Panc1 (cell line): ENCODE measurements around the gene ADGRV1. TPM values are rescaled to one million over a fixed set of nuclear protein-coding genes. Genes with fewer than 3 reads are reported as not detected.
"Not testable (repeated sequence)": the region's sequence is repeated elsewhere in the genome, so short reads cannot be mapped to it uniquely, and the experiment has no call there.

Experiments used
- ATAC-seq: fragments of 200-7000 bp; cut with Tn5 transposase; 2 replicates; pipeline ENCODE4 v1.9.1; 2020; ENCODE audit warnings: mild to moderate bottlenecking, moderate library complexity
- BruUV-seq: library from RNA; stranded (reverse); fragments of 400-500 nt; replicated peaks from 2 replicates; lab custom pipeline; 2021; lab: Mats Ljungman, UMichigan
- CTCF ChIA-PET: fragments of 300-600 bp; sonication (Branson Sonifier 250); formaldehyde crosslinking; loops from one replicate; lab custom pipeline; 2022; ENCODE audit warnings: antibody characterized with exemption; lab: Charles Lee
- POLR2A ChIA-PET: fragments of 300-600 bp; sonication (Branson Sonifier 250); formaldehyde crosslinking; loops from one replicate; lab custom pipeline; 2022; ENCODE audit warnings: antibody characterized with exemption; lab: Charles Lee
- DNase-seq: peaks from one replicate; pipeline ENCODE4 v3.0.0-alpha.2; 2010; ENCODE audit warnings: low read depth, low spot score
- H3K27ac ChIP-seq: 2 replicates; pipeline ENCODE4 v1.5.1; 2011; ENCODE audit warnings: mild to moderate bottlenecking, low read length, inconsistent platforms
- H3K27me3 ChIP-seq: fragments of 200-500 bp; sonication (Bioruptor generic); 2 replicates; pipeline ENCODE4 v1.6.0; 2014; ENCODE audit warnings: low read length, inconsistent platforms; ENCODE audit not compliant: control insufficient read depth, insufficient read depth
- H3K36me3 ChIP-seq: fragments of 200-500 bp; sonication (Bioruptor generic); 2 replicates; pipeline ENCODE4 v1.5.1; 2014; ENCODE audit warnings: inconsistent platforms, mild to moderate bottlenecking, low read length, moderate library complexity; ENCODE audit not compliant: control insufficient read depth, insufficient read depth
- H3K4me1 ChIP-seq: 2 replicates; pipeline ENCODE4 v1.5.1; 2011; ENCODE audit warnings: inconsistent platforms, mild to moderate bottlenecking, low read length, moderate library complexity; ENCODE audit not compliant: control insufficient read depth, insufficient read depth
- H3K4me3 ChIP-seq, 2 experiments: 2 replicates each; pipeline ENCODE4 v1.5.1; 2011 to 2012; ENCODE audit warnings: low read depth in 2 of 2, low read length in 2 of 2, mild to moderate bottlenecking in 2 of 2, inconsistent platforms in 1 of 2, moderate library complexity in 1 of 2
- H3K9me3 ChIP-seq: fragments of 200-500 bp; sonication (Bioruptor generic); 2 replicates; pipeline ENCODE4 v1.5.1; 2014; ENCODE audit warnings: low read depth, mild to moderate bottlenecking, inconsistent platforms, low read length, moderate library complexity; ENCODE audit not compliant: control insufficient read depth, insufficient read depth
- POLR2AphosphoS5 ChIP-seq: IDR thresholded peaks from 2 replicates; pipeline ENCODE4 v1.6.1; 2012; ENCODE audit warnings: mild to moderate bottlenecking, low read depth, low read length, moderate library complexity
- SIN3A ChIP-seq: IDR thresholded peaks from 2 replicates; pipeline ENCODE4 v1.6.1; 2012; ENCODE audit warnings: low read depth, mild to moderate bottlenecking, low read length, moderate library complexity, borderline replicate concordance; ENCODE audit not compliant: insufficient read depth
- TCF7L2 ChIP-seq: IDR thresholded peaks from 2 replicates; pipeline ENCODE4 v1.6.1; 2011; ENCODE audit warnings: mild to moderate bottlenecking, low read depth, low read length, inconsistent platforms
- in situ Hi-C: cut with HindIII; loops from 2 replicates; pipeline ENCODE4 v1.10.0; 2016; ENCODE audit warnings: low sequenced_read_pairs, low pct_unique_long_range_greater_than_20kb
- intact Hi-C: fragments of 100-400 bp; cut with micrococcal nuclease; formaldehyde crosslinking; loops from one replicate; pipeline ENCODE4 v1.10.0; 2022; ENCODE audit not compliant: unreplicated experiment
- total RNA-seq: library from RNA; stranded (reverse); gene quantifications from one replicate; pipeline ENCODE4 v1.2.1, GENCODE V29; 2021; ENCODE audit not compliant: unreplicated experiment
- TF ChIP-seq, protein P1 (sequence below): fragments of 450-650 bp; IDR thresholded peaks from 2 replicates; pipeline ENCODE4 v1.5.1; 2017; ENCODE audit warnings: mild to moderate bottlenecking

The ADGRV1 gene
- total RNA-seq, 1 experiment from 2014 or later, result 0.49 TPM

GRCh38 chr5:91033370-91033769 is 474.8 kb downstream of the ADGRV1 start:
- no peak for DNase-seq
- no peak overlapping the region for H3K4me3 ChIP-seq
- no peak for ATAC-seq
- BruUV-seq, result no TSS peak
- ChIA-PET POLR2A (no interaction called here), CTCF (no interaction called here)
- in situ Hi-C loops (no loop called here), intact Hi-C loops (no loop called here)
- no peaks in the 10 kb centered on the region for H3K36me3 ChIP-seq
- TF ChIP-seq POLR2AphosphoS5 (no peak), SIN3A (no peak), TCF7L2 (no peak)
- TF ChIP-seq, protein P1, sequence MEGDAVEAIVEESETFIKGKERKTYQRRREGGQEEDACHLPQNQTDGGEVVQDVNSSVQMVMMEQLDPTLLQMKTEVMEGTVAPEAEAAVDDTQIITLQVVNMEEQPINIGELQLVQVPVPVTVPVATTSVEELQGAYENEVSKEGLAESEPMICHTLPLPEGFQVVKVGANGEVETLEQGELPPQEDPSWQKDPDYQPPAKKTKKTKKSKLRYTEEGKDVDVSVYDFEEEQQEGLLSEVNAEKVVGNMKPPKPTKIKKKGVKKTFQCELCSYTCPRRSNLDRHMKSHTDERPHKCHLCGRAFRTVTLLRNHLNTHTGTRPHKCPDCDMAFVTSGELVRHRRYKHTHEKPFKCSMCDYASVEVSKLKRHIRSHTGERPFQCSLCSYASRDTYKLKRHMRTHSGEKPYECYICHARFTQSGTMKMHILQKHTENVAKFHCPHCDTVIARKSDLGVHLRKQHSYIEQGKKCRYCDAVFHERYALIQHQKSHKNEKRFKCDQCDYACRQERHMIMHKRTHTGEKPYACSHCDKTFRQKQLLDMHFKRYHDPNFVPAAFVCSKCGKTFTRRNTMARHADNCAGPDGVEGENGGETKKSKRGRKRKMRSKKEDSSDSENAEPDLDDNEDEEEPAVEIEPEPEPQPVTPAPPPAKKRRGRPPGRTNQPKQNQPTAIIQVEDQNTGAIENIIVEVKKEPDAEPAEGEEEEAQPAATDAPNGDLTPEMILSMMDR, result no peak
- H3K27me3 ChIP-seq, result no peaks in the 10 kb centered on the region
- H3K9me3 ChIP-seq, result no peaks in the 10 kb centered on the region
- H3K27ac ChIP-seq, result no peak overlapping the region
- H3K4me1 ChIP-seq, result peaks cover under 1% of the 10 kb centered on the region; the same call in 1 of the 2 replicates

GRCh38 chr5:91038180-91038808 is 479.7 kb downstream of the ADGRV1 start:
- Histone ChIP-seq H3K36me3 (no peaks in the 10 kb centered on the region), H3K27me3 (no peaks in the 10 kb centered on the region), H3K27ac (no peak overlapping the region), H3K9me3 (0 out of 2 replicates have a peak, but pooled peaks cover 2% of the 10 kb centered on the region), H3K4me1 (peaks cover 2% of the 10 kb centered on the region; the same call in 1 of the 2 replicates), H3K4me3 (no peak overlapping the region)
- CTCF ChIA-PET, result no interaction called here
- intact Hi-C loops, result no loop called here
- BruUV-seq, result no TSS peak
- DNase-seq, result no peak
- ATAC-seq, result no peak
- POLR2A ChIA-PET, result no interaction called here
- no peak for TF ChIP-seq POLR2AphosphoS5
- in situ Hi-C loops, result no loop called here

DNA sequence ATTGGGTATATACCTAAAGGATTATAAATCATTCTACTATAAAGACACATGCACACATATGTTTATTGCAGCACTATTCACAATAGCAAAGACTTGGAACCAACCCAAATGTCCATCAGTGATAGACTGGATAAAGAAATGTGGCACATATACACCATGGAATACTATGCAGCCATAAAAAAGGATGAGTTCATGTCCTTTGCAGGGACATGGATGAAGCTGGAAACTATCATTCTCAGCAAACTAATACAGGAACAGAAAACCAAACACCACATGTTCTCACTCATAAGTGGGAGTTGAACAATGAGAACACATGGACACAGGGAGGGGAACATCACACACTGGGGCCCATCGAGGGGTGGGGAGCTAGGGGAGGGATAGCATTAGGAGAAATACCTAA is 482.5 kb downstream of the ADGRV1 start:
- BruUV-seq, intact Hi-C loops, H3K4me3 ChIP-seq, H3K27me3 ChIP-seq, POLR2A ChIA-PET, DNase-seq, H3K9me3 ChIP-seq, H3K27ac ChIP-seq, in situ Hi-C loops, H3K36me3 ChIP-seq, CTCF ChIA-PET, ATAC-seq, H3K4me1 ChIP-seq: not testable (repeated sequence)

- Histone ChIP-seq H3K4me1 (peaks cover 5% of the 10 kb centered on the region; the same call in 1 of the 2 replicates), H3K9me3 (0 out of 2 replicates have a peak, but pooled peaks cover 2% of the 10 kb centered on the region), H3K36me3 (no peaks in the 10 kb centered on the region), H3K4me3 (no peak overlapping the region), H3K27me3 (no peaks in the 10 kb centered on the region), H3K27ac (no peak overlapping the region; the same call in 1 of the 2 replicates)
- ChIA-PET POLR2A (no interaction called here), CTCF (no interaction called here)
- BruUV-seq, result no TSS peak
- TF ChIP-seq, protein P1, result no peak
- intact Hi-C loops, result no loop called here
- in situ Hi-C loops, result no loop called here
- no peak for ATAC-seq
- no peak for DNase-seq
Observed at GRCh38 chr5:91042247-91042935, 483.8 kb downstream of the ADGRV1 start.
